CD4-positive, alpha-beta memory T cell (primary cell): ENCODE data around the gene COL11A1. TPM values are rescaled to one million over a fixed set of nuclear protein-coding genes. Genes with fewer than 3 reads are reported as not detected.
"Not testable (repeated sequence)": the region's sequence is repeated elsewhere in the genome, so short reads cannot be mapped to it uniquely, and the experiment has no call there.

Experiments used
- CTCF ChIA-PET: fragments of 350-600 bp; sonication (Branson Sonifier 250); formaldehyde crosslinking; loops from one replicate; lab custom pipeline; 2021; ENCODE audit warnings: inconsistent platforms; ENCODE audit not compliant: partially characterized antibody; lab: Charles Lee
- POLR2A ChIA-PET: fragments of 350-600 bp; sonication (Branson Sonifier 250); formaldehyde crosslinking; loops from one replicate; lab custom pipeline; 2021; ENCODE audit not compliant: partially characterized antibody; lab: Charles Lee
- DNase-seq, 5 donors: peaks; one replicate each; pipeline versions ENCODE4 v3.0.0 to v3.0.0-alpha.2; 2020 to 2022; ENCODE audit warnings: mixed read lengths in 1 of 5
- H3K27ac ChIP-seq: one replicate; pipeline ENCODE4 v1.7.0; 2013; ENCODE audit warnings: low read depth, low read length
- H3K27me3 ChIP-seq: 2 replicates; pipeline ENCODE4 v1.7.0; 2013; ENCODE audit warnings: mild to moderate bottlenecking, low read length, moderate library complexity; ENCODE audit not compliant: insufficient read depth
- H3K36me3 ChIP-seq: 2 replicates; pipeline ENCODE4 v1.7.0; 2013; ENCODE audit warnings: mild to moderate bottlenecking, low read length, moderate library complexity; ENCODE audit not compliant: insufficient read depth
- H3K4me1 ChIP-seq: 2 replicates; pipeline ENCODE4 v1.7.0; 2013; ENCODE audit warnings: mild to moderate bottlenecking, low read length, moderate library complexity; ENCODE audit not compliant: insufficient read depth
- H3K4me3 ChIP-seq, 2 donors: one replicate each; pipeline ENCODE4 v1.7.0; 2013; ENCODE audit warnings: low read length in 2 of 2, mild to moderate bottlenecking in 1 of 2
- H3K9me3 ChIP-seq, 2 donors: one replicate each; pipeline ENCODE4 v1.7.0; 2013; ENCODE audit warnings: low read length in 2 of 2, control low read depth in 1 of 2; ENCODE audit not compliant: control insufficient read depth in 1 of 2
- H3K27ac Mint-ChIP-seq, 7 donors: one replicate each; pipeline ENCODE4 v1.8.0; 2020 to 2021; ENCODE audit warnings: mixed read lengths in 7 of 7, mild to moderate bottlenecking in 6 of 7, inconsistent platforms in 3 of 7, moderate library complexity in 3 of 7
- H3K27me3 Mint-ChIP-seq, 2 donors: one replicate each; pipeline ENCODE4 v1.8.0; 2020 to 2021; ENCODE audit warnings: mixed read lengths in 2 of 2
- H3K36me3 Mint-ChIP-seq, 2 donors: one replicate each; pipeline ENCODE4 v1.8.0; 2020 to 2021; ENCODE audit warnings: mixed read lengths in 2 of 2, inconsistent platforms in 1 of 2, mild to moderate bottlenecking in 1 of 2
- H3K4me1 Mint-ChIP-seq, 4 donors: one replicate each; pipeline ENCODE4 v1.8.0; 2020 to 2021; ENCODE audit warnings: mixed read lengths in 4 of 4, mild to moderate bottlenecking in 1 of 4
- H3K4me3 Mint-ChIP-seq, 8 donors: one replicate each; pipeline ENCODE4 v1.8.0; 2020 to 2021; ENCODE audit warnings: mixed read lengths in 8 of 8, mild to moderate bottlenecking in 7 of 8, moderate library complexity in 6 of 8, inconsistent platforms in 3 of 8
- H3K9me3 Mint-ChIP-seq, 8 donors: one replicate each; pipeline ENCODE4 v1.8.0; 2020 to 2021; ENCODE audit warnings: mixed read lengths in 8 of 8, mild to moderate bottlenecking in 5 of 8, inconsistent platforms in 3 of 8, moderate library complexity in 1 of 8
- intact Hi-C: fragments of 100-400 bp; cut with micrococcal nuclease; formaldehyde crosslinking; loops from one replicate; pipeline ENCODE4 v1.15.1; 2023
- polyA plus RNA-seq, 2 donors: library from polyadenylated mRNA; unstranded; fragments of 300-500 nt; fragmentation: Illumina TruSeq; gene quantifications; one replicate each; pipeline ENCODE4 v1.2.3, GENCODE V29; 2021
- total RNA-seq, 2 experiments: library from RNA; stranded (reverse); gene quantifications; one replicate each; pipeline ENCODE4 v1.2.3, GENCODE V29; 2021

Gene COL11A1
- total and polyA plus RNA-seq, 4 experiments from 2014 or later = not detected

DNA sequence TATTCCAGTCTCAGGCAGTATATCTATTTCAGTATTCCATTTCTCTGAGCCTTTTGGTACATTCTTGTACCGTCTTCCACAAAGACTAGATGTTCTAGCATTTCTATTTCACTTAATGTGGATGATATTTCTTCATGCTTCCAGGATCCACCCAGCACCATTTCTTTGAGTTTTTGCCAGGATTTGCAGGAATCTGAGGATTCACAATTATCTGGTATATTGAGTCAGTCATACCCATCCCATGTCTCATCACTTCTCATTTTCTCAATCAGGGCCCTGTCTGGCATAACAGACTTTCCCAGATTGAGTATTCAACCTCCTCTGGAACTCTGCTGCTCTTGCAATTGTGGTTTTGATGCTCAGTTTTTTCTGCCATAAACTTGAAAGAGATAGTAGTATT is 20.9 kb upstream of the COL11A1 start:
- no peaks in the 10 kb centered on the region for H3K9me3 ChIP-seq
- H3K4me1 ChIP-seq = no peaks in the 10 kb centered on the region
- no peaks in the 10 kb centered on the region for H3K4me1 Mint-ChIP-seq
- no peaks in the 10 kb centered on the region for H3K36me3 Mint-ChIP-seq
- CTCF ChIA-PET = no interaction called here
- no peaks in the 10 kb centered on the region for H3K27me3 Mint-ChIP-seq
- peaks cover 0 to 8% (median 0%) of the 10 kb centered on the region in 8 donors for H3K9me3 Mint-ChIP-seq
- no peaks in the 10 kb centered on the region for H3K27me3 ChIP-seq
- DNase-seq = no peak
- no peak overlapping the region for H3K4me3 ChIP-seq
- peak overlapping the region in 1 of 7 donors; percentile 34 for H3K27ac Mint-ChIP-seq
- H3K4me3 Mint-ChIP-seq = no peak overlapping the region
- H3K27ac ChIP-seq = no peak overlapping the region
- no peaks in the 10 kb centered on the region for H3K36me3 ChIP-seq
- intact Hi-C loops = no loop called here
- POLR2A ChIA-PET = no interaction called here

DNA sequence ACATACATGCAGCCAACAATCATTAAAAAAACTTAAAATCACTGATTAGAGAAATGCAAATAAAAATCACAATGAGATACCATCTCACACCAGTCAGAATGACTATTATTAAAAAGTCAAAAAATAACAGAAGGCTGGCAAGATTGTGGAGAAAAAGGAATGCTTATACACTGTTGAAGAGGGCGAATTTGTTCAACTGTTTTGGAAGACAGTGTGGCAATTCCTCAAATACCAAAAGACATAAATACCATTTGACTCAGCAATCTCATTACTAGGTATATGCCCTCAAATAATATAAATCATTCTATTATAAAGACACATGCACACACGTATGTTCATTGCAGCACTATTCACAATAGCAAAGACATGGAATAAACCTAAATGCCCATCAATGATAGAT is 19.9 kb upstream of the COL11A1 start:
- H3K36me3 Mint-ChIP-seq, H3K9me3 ChIP-seq, H3K27me3 Mint-ChIP-seq, H3K27me3 ChIP-seq, DNase-seq, H3K9me3 Mint-ChIP-seq, H3K27ac Mint-ChIP-seq, H3K4me3 Mint-ChIP-seq, H3K27ac ChIP-seq, H3K4me1 ChIP-seq, H3K36me3 ChIP-seq, intact Hi-C loops, H3K4me3 ChIP-seq, POLR2A ChIA-PET, CTCF ChIA-PET, H3K4me1 Mint-ChIP-seq: not testable (repeated sequence)

- ChIA-PET POLR2A (no interaction called here), CTCF (no interaction called here)
- DNase-seq = no peak
- H3K27ac ChIP-seq = no peak overlapping the region
- H3K27me3 Mint-ChIP-seq = no peaks in the 10 kb centered on the region
- H3K36me3 Mint-ChIP-seq = no peaks in the 10 kb centered on the region
- H3K4me1 ChIP-seq = no peaks in the 10 kb centered on the region
- no peaks in the 10 kb centered on the region for H3K27me3 ChIP-seq
- H3K4me1 Mint-ChIP-seq = no peaks in the 10 kb centered on the region
- peaks cover 0 to 8% (median under 1%) of the 10 kb centered on the region in 8 donors for H3K9me3 Mint-ChIP-seq
- no peak overlapping the region for H3K4me3 ChIP-seq
- intact Hi-C loops = no loop called here
- H3K4me3 Mint-ChIP-seq = no peak overlapping the region
- no peaks in the 10 kb centered on the region for H3K9me3 ChIP-seq
- no peaks in the 10 kb centered on the region for H3K36me3 ChIP-seq
- H3K27ac Mint-ChIP-seq = no peak overlapping the region
Measured at GRCh38 chr1:103125219-103125618, 16.9 kb upstream of the COL11A1 start.

DNA sequence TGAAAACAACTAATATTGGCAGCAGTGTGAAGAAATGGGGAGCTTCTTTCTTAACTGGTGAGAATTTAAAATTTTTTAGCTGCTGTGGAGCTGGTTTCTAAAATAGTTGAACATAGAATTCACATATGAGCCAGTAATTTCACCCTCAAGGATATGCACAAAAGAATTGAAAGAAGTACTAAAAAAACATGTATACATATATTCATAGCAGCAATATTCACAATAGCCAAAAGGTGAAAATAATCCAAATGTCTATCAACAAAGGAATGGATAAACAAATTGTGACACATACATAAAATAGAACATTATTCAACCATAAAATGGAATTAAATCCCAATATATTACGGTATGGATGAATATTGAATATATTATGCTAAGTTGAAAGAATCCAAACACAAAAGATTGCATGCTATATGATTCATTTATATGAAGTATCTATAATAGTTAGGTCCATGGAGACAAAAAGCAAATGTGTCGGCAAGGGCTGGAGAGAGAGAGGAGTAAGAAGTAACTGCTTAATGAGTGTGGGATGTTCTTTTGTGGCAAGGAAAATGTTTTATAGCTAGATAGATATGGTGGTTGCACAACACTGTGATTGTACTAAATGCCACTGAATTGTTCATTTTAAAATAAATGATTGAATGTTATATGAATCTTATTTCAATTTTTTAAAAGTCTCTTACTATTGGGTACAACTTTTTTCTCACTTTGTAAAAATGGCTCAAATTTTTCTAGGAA is 14.8 kb upstream of the COL11A1 start:
- Mint-ChIP-seq H3K27ac (no peak overlapping the region), H3K27me3 (no peaks in the 10 kb centered on the region), H3K36me3 (no peaks in the 10 kb centered on the region), H3K4me1 (no peaks in the 10 kb centered on the region), H3K9me3 (peaks cover 0 to 5% (median under 1%) of the 10 kb centered on the region in 8 donors), H3K4me3 (no peak overlapping the region)
- DNase-seq = no peak
- intact Hi-C loops = no loop called here
- H3K36me3 ChIP-seq = no peaks in the 10 kb centered on the region
- ChIA-PET POLR2A (no interaction called here), CTCF (interaction anchor here (1.7 kb wide), 1 partner anchor 15 kb away, joined by 3 read pairs; no protein-coding TSS in a partner anchor)
- H3K27me3 ChIP-seq = no peaks in the 10 kb centered on the region
- H3K27ac ChIP-seq = no peak overlapping the region
- no peak overlapping the region for H3K4me3 ChIP-seq
- no peaks in the 10 kb centered on the region for H3K9me3 ChIP-seq
- H3K4me1 ChIP-seq = no peaks in the 10 kb centered on the region

DNA sequence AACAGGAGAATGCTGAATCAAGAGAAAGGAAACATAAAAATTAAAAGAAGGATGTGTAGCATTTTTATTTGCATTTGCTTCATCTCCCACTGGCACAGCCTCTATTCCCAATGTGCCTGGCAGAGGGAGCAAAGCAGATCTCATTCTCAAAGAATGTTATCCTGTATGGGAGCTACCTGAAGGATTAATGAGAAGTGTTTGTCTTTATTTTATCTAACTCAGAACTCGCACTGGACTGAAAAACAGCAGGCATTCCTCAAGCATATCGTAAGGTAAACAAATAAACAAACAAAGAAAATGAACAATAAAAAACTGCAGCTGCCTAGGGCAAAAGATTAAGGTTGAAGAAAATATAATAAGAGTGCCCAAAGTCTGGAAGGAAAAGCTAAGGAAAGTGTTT is 12.7 kb upstream of the COL11A1 start:
- Histone ChIP-seq H3K4me1 (no peaks in the 10 kb centered on the region), H3K27me3 (no peaks in the 10 kb centered on the region), H3K4me3 (no peak overlapping the region), H3K36me3 (no peaks in the 10 kb centered on the region), H3K27ac (no peak overlapping the region), H3K9me3 (no peaks in the 10 kb centered on the region)
- intact Hi-C loops = no loop called here
- DNase-seq = no peak
- POLR2A ChIA-PET = no interaction called here
- H3K9me3 Mint-ChIP-seq = peaks cover 0 to 6% (median under 1%) of the 10 kb centered on the region in 8 donors
- H3K36me3 Mint-ChIP-seq = no peaks in the 10 kb centered on the region
- H3K27me3 Mint-ChIP-seq = no peaks in the 10 kb centered on the region
- CTCF ChIA-PET = no interaction called here
- no peak overlapping the region for H3K4me3 Mint-ChIP-seq
- H3K4me1 Mint-ChIP-seq = no peaks in the 10 kb centered on the region
- H3K27ac Mint-ChIP-seq = no peak overlapping the region

DNA sequence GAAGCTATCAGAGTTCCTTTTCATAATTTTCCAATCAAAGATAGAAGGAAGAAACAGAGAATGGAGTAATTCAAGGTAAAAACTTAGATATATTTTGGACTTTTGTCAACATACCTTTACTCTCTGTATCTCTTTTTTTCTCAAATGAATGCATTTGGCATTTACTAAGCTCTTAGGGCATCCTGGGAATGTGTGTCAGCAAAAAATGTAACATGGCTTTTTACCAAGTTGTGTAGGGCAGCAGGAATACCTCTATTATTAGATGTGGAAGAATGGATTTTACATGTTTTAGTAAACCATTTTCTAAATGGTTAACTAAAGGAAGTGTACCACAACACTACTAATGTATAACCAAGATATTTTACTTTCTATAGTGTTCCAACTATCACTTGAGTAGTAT is 4.2 kb upstream of the COL11A1 start:
- Histone ChIP-seq H3K27ac (no peak overlapping the region), H3K27me3 (no peaks in the 10 kb centered on the region), H3K36me3 (no peaks in the 10 kb centered on the region), H3K4me3 (no peak overlapping the region), H3K4me1 (no peaks in the 10 kb centered on the region), H3K9me3 (no peaks in the 10 kb centered on the region)
- ChIA-PET CTCF (no interaction called here), POLR2A (no interaction called here)
- Mint-ChIP-seq H3K36me3 (no peaks in the 10 kb centered on the region), H3K27me3 (peaks cover 7 to 12% of the 10 kb centered on the region in 2 donors), H3K27ac (no peak overlapping the region), H3K9me3 (peaks cover 0 to 7% (median under 1%) of the 10 kb centered on the region in 8 donors), H3K4me3 (no peak overlapping the region), H3K4me1 (peaks cover 2 to 6% (median 4%) of the 10 kb centered on the region in 4 donors)
- intact Hi-C loops = no loop called here
- no peak for DNase-seq

DNA sequence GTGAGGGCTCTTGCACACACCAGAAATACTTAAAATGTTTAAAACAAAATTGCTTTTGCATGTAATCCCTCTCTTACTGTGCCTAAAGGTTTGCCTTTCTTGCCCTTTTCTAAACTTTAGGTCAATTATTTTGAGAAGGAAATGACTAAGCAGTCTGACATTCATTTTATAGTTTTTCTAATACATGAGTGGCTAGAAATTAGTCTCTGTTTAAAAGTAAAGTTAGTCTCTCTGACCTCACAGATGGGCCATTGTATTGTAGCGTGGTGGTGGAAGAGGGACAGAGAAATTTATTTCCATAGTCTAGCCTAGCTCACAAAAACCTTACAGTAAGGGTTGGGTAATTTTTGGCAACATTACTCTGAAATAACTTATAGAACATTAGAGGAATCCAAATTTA is 3.6 kb upstream of the COL11A1 start:
- Mint-ChIP-seq H3K4me1 (peaks cover 4 to 9% (median 6%) of the 10 kb centered on the region in 4 donors), H3K27me3 (peaks cover 9 to 14% of the 10 kb centered on the region in 2 donors), H3K9me3 (peaks cover 0 to 11% (median 1%) of the 10 kb centered on the region in 8 donors), H3K36me3 (no peaks in the 10 kb centered on the region), H3K4me3 (no peak overlapping the region), H3K27ac (no peak overlapping the region)
- H3K9me3 ChIP-seq = no peaks in the 10 kb centered on the region
- peaks cover under 1% of the 10 kb centered on the region for H3K4me1 ChIP-seq
- no peak overlapping the region for H3K4me3 ChIP-seq
- H3K27me3 ChIP-seq = no peaks in the 10 kb centered on the region
- intact Hi-C loops = no loop called here
- H3K27ac ChIP-seq = no peak overlapping the region
- no peak for DNase-seq
- CTCF ChIA-PET = no interaction called here
- no peaks in the 10 kb centered on the region for H3K36me3 ChIP-seq
- POLR2A ChIA-PET = no interaction called here
